Activated CD4-positive, CD25-positive, alpha-beta regulatory T cell treated with anti-CD3 and anti-CD28 coated beads, Interleukin-2, amount 50 U/mL, for 16 hours (primary cell): ENCODE measurements around the gene TRIM52.
A peak's percentile ranks its signal among the peaks of the same experiment; 100 is the strongest.

Experiments used
- DNase-seq: peaks from one replicate; pipeline ENCODE4 v3.0.0-alpha.2; 2020; ENCODE audit warnings: low read depth, low spot score

Gene TRIM52

DNA sequence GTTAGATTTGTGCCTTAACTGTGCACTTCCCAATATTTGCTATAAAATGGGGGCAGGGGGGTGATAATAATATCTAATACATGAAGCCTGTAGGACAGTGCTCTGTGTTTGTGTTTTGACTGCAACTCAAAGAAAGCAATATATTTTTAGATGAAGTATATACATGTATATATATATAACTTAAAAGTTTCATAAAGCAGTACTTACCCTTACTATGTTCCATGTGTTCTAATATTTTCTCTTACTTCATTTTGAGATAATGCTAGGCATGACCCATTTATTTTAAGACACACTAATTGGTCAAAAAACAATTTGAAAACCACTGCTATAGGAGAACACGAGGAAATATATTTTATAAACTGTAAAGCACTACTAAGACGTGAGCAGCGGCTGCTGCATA is 2.4 kb downstream of the TRIM52 start:
- DNase-seq: no peak

- DNase-seq: no peak
These were observed 4.9 kb downstream of the TRIM52 start for GRCh38 chr5:181255836-181256578.

DNA sequence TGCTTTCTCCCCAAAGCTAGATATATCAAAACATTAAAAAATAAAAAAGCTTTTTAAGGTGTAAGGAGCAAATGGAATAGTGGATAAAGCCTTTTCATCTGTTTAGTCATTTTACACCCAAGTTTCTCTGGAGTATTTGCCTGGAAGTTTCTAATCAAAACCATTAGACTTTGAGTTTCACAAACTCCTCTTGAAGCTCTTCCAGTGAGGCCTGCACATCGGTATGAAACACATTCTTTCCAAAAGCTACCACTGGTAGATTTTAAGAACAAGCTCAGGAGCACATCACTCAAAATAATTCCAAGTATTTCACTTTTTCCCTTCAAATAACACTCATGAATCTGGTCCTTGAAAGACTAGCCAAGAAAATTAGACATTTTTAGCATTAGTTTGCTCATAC is 5.7 kb downstream of the TRIM52 start:
- DNase-seq: no peak

DNA sequence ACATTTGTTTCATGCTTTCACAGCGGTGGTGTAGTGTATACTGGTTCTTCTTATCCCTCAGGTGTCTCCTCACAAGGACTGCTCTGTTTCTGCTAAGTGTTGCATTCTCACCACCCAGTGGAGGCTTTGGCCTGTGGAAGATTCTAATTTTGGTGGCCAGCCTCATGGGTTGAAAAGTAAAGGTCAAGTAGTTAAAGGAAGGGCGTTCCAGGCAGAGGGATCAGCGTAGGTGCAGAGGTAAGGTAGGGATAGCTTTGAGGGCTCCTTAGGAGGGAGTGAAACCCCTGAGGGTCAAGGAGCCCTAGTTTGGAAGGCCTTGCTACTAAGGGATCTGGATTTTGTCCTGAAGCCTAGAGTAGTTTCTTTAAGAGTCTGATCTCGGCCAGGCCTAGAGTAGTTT is 12.7 kb downstream of the TRIM52 start:
- no peak for DNase-seq

DNA sequence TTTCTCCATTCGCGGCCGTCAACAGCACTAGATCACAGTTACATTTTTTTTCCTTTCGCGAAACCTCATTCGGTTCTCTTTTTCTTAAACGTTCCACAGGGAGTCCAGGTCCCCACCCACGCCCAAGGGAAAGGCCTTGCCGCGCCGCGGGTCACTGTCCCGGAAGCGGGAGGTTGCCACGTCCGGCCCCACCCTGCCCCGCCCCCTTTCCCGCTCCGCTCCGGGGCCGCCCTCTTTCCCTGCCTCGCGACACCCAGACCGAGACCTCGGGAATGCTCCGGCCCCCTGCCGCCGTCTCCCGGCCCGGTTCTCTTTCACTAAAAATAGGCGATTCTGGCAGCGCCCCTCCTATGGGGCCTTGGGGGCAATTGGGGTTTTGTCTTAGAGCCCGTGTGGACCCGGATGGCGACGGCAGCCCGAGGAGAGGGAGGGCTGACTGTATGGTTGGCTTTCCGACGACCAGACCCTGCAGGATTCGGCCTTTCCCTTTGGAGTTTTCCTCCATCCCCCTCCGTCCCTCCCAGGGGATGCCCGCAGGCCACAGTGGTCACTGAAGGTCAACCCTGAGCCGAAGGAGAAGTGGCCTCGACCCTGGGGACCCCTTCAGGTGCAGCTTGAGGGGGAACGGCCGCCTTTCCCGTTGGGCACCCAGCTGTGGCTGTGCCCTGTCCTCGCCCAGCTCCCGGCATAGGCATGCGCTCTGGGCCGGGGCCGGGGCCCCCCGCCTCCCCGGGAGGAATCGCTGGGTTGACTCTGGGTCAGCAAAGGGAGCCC is 14.5 kb downstream of the TRIM52 start:
- peak; percentile 44 for DNase-seq

GRCh38 chr5:181245427-181246275 is 15.3 kb downstream of the TRIM52 start:
- DNase-seq: no peak

DNA sequence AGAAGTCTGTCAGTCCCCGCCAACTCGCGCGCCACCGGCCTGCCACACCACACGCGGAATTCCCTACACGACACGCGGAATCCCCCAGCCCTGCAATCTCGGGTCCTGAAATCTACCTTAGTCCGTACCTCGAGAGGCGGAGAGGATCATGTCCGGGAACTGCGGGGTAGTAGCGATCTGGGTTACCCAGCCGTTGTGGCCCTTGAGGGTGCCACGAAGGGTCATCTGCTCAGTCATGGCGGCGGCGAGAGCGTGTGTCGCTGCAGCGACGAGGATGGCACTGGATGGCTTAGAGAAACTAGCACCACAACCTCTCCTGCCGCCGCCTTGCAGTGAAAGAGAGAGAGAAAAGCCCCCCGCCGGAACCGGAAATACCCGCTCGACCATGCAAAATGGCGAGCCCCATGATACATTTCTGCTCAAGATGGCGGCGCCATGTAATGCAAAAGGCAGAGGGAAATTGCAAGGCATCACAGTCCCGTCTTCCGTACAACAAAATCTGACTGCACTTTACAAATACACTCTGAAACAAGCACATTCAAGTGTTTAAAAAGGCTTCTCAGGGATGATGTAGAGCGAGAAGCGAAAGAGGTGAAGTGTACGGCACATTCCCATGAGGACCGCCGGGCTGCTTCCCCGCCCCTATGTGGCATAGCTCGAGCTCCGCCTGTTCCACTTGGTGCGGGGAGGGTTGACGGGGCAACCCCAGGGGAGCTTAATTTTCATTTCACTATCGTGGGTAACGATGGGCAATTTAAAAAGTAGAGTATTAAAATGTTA is 17.2 kb downstream of the TRIM52 start, which contains the start of gene RACK1:
RACK1 (minus strand) TSS at position 343 of the 780 bp plus-strand sequence; CDS start at position 237, 106 bp downstream.
- peak; percentile 83 for DNase-seq

DNA sequence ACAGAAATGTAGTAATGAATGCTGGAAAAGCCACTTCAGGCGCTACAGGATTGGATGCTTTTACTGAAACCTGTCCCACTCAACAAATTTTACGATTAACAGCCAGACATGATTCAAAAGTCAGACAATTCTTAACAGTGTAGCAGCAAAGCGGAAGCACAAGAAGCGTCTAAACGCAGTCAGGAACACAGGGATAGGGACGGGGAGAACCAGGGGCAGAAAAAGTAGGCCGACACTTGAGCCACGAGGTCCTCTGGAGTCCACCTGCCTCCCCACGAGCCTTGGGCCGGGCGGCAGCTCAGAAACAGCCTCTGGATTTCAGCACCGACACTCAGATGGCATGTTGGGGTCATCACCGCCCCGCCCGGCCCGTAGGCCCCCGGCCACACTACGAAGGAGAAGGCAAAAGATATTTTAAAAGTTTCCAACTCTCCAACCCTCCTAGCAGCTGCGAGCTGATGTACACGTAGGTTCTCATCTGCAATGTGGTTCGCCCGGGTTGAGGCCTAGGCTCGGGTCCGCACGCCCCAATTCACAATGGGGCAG is 17.9 kb downstream of the TRIM52 start:
- DNase-seq: no peak

DNA sequence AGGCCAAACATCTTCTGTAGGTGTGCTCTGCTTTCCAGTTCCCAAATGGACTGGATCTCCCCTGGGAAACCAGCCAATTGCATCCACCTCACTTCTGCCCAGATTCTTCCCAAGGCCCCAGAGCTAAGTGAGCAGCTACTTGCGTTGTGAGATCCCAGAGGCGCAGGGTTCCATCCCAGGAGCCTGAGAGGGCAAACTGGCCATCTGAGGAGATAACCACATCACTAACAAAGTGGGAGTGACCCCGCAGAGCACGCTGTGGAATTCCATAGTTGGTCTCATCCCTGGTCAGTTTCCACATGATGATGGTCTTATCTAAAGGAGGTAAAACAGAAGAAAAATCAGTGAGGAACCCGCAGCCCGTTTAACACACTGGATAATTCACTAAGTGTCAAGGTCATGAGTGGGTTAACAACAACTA is 18.9 kb downstream of the TRIM52 start:
- no peak for DNase-seq

DNA sequence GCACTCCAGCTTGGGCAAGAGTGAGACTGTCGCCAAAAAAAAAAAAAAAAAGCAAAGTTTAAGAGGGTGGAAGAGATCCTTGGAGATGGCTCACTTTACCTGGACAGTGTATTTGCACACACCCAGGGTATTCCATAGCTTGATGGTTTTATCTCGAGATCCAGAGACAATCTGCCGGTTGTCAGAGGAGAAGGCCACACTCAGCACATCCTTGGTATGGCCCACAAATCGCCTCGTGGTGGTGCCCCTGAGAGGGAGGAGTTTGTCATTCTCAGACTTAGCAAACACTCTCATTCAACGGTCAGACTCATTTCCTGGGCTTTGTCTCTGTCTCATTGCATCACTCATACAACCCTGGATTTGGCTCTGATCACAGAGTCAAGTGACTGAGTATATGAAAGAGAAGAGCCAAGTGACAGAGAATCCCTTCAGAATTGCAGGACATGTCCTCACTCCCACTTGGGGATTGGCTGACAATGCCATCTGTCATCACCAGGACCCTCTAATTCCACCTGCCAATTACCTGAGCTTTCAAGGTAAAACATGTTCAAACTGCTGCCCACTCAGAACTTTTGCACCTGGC is 19.5 kb downstream of the TRIM52 start:
- no peak for DNase-seq

GRCh38 chr5:181239062-181239663 is 21.8 kb downstream of the TRIM52 start:
- DNase-seq: no peak

DNA sequence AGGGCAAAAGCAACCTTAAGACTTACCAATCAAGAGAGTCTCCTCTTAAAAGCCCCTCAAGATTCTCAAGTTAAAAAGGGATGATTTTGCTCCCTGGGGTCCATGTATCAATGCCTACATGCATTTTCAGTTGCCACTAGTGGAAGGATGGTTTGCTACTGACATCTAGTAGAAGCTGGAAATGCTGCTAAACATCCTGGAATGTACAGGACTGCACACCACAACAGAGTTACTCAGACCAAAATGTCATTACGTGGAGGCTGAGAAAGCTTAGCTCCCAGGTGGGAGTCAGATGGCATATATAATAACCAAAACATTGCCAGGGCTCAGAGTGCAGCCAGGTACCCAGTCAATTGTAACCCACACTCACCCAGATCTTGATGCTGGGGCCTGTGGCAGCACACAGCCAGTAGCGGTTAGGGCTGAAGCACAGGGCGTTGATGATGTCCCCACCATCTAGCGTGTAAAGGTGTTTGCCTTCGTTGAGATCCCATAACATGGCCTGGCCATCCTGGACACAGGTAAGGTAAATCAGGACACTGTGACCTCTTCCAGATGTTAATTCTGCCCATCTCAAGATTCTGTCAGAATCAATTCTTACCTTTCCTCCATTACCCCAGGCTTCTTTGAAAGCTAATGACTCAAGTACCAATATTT is 23.1 kb downstream of the TRIM52 start:
- DNase-seq: no peak

DNA sequence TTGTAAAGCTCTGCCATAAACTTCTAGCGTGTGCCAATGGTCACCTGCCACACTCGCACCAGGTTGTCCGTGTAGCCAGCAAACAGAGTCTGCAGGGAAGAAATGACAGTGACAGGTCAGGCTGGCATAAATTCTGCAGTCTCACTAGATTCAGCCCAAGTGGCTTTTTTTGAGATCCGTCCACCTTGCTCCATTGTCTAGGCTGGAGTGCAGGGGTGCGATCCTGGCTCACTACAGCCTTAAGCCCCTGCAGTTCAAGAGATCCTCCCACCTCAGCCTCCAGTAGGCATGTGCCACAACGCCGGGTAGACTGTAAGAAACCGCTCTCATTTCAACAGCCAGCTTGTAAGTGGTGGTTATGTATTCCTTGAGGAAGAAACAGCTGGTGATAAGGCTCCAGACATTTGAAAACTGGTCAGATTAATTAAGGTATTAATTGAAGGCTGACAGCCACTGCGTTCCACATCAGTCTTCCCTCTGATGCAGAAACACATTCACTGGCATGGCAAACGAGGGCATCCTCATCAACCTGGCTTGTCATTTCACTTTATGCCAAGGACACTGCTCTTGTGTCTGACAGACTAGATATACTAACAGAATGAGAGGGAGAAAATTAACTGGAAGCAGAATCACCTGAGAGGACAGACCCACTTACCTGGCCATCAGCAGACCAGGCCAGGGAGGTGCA is 23.8 kb downstream of the TRIM52 start:
- DNase-seq: no peak

DNA sequence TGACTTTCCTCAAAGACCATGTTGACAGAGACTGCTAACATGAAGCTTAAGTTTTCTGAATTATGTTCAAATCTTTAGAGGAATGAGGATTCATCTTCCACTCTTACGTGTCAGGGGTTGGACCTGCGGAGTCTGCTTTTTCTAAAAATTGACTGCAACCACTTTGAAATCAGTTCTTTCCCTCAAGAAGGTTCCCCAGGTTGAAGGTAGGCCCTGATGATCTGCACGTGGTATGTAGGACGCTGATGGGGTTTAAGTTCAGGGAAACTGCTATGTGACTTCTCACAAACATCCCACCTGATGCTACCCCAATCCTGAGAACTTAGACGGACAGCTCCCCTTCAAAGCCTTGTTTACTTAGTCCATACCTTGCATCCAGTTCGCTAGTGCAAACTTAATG is 24.5 kb downstream of the TRIM52 start:
- DNase-seq: no peak

- no peak for DNase-seq
These were observed 25.1 kb downstream of the TRIM52 start for GRCh38 chr5:181235689-181236366.

DNA sequence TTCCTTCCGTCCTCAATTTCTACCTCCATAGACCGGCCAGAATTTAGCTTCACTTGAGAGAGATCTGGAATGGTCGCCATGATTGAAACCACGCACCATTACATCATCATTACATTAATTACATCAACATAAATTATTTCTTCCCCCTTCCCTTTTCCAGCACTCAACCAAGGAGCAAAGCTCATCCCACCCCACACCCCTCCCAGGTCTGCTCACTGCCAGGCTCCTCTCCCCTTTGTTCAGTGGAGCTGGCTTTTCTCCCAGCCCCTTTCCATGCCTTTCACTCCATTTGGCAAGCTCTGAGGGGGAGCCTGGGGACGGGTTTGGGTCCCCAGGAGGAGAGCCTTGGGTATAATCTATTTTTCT is 25.6 kb downstream of the TRIM52 start:
- no peak for DNase-seq

DNA sequence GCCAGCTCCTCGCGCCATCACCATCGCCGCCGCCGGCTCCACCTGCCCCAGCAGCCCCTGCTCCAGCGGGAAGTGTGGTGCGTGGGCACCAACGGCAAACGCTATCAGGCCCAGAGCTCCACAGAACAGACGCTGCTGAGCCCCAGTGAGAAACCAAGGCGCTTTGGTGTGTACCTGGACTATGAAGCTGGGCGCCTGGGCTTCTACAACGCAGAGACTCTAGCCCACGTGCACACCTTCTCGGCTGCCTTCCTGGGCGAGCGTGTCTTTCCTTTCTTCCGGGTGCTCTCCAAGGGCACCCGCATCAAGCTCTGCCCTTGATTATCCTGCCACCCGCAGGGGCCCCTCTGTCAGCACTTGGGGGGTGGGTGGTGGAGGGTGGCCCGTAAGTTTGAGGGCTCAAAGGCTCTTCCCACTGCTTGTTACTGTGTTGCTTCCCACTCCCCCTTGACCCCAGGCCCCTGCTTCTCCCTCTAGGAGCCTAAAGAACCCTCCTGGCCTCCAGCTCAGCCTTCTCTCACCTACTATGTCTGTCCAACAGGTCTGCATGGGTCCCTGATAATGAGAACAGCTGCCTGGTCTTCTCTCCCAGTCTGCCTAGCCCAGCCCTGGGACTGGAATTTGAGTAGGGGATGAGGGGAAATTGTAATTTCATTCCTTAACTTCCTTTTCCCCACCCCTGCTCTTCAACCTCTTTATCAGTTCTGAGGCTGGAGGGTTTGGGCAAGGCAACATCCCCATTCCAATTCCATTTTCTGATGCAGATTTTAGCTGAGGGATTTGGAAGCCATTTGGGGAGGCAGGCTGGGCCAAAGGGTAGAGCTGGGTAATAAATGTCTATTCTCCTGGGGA is 26.3 kb downstream of the TRIM52 start:
- no peak for DNase-seq
